ENCODE measurements around the gene PLCXD1.

- TF ChIP-seq CTCF (conservative IDR thresholded peaks at IDR 0.05) (no peak), EZH2 (IDR thresholded peaks at IDR 0.05; ENCODE audit: low read depth) (no peak)
These were observed 21.8 kb downstream of the PLCXD1 start for GRCh38 chrX:302975-303374.
